CD4-positive, alpha-beta T cell treated with Interleukin-6 at 100 ng/mL for 8 hours (primary cell): ENCODE measurements around the gene CALM1.

Source experiments
- DNase-seq: peaks from one replicate; pipeline ENCODE4 v3.0.0-alpha.2; 2020; ENCODE audit warnings: mixed read lengths, low spot score

The CALM1 gene

DNA sequence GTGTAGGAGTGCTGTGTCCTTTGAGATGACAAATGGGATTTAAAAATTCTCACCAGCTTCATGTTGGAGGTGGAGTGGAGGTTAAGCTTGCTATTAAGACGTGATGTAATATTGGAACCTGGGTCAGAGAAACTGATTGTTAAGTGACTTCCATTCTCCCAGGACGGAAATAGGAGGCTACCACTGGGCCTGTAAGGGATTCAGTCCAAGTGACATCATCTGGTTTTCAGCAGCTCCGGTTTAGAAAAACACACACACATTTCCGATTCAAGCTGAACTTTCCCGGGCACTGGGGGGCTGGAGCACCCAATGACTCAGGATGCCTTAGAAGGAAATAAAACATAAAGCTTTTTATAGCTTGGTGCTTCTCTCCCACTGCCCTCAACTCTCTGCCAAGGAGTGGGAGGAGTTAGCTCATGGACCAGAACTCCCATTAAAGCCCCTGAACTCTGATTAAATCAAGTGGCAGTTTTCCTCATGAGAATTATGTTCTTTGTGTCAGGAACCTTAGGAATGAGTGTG lies 12.4 kb downstream of the CALM1 start:
- DNase-seq = no peak

DNA sequence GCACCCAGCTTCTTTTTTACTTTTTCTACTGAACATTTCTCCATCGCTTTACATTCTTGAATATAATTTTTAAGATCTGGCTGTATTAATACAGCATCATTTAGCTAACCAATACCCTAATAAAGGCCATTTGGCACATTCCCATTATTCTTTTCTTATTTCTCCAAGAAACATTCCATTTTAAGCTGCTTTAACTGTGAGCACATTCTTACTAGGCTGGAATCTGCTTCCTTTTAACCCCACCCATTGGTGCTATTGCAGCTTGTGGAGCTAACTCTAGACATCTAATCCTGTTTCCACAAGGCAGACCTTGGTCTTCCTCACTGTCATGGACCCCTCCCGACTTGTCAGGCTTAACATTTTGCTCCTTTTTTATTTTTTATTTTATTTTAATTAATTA lies 15.2 kb downstream of the CALM1 start:
- DNase-seq = no peak

DNA sequence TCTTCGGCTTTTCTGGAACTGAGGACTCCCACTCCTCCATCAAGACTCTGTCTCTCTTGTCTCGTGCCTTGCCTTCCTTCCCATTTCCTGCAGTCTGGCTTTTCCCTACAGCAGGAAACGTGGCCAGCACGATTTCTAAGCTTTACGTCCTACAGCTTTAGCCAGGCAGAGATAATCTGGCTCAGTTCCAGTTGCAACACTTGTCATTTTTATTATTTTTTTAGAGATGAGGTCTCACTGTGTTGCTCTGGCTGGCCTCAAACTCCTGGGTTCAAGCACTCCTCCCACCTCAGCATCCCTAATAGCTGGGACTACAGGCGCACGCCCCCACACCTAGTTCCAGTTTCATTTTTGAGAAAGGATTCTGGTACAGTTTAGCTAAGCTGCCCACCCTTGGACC lies 19.9 kb downstream of the CALM1 start:
- DNase-seq = no peak

DNA sequence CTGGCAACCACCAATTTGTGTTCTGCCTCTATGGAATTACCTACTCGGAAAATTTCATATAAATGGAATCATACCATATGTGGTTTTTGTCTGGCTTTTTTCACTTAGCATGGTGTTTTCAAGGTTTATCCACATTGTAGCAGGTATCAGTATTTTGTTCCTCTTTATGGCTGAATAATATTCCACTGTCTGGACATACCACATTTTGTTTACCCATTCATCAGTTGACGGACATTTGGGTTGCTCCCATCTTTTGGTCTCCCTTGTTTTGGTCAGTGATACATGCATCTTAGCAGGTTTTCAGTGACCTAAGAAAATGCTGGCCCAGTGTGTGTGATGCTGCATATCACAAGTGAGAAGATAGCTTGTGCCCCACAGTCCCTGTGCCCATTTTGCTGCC lies 21.2 kb downstream of the CALM1 start:
- no peak for DNase-seq

DNA sequence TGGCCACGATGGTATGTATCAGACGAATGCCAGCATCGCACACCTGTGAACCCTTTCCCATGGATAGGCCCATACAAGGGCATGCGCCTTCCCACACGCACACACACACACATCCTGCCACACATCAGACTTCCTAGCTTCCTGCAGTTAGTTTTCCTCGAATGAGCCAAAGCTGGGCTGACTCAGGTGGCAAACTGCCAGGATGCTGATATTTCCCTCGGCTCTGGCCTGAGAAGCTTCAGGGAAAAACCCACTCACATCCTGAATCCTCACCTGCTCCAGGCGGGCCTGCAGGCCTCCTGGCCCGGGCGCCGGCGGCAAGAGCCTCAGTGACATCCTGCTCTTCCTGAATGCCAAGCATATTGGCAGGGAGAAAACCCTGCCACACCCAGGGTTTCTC lies 22.4 kb downstream of the CALM1 start:
- no peak for DNase-seq

DNA sequence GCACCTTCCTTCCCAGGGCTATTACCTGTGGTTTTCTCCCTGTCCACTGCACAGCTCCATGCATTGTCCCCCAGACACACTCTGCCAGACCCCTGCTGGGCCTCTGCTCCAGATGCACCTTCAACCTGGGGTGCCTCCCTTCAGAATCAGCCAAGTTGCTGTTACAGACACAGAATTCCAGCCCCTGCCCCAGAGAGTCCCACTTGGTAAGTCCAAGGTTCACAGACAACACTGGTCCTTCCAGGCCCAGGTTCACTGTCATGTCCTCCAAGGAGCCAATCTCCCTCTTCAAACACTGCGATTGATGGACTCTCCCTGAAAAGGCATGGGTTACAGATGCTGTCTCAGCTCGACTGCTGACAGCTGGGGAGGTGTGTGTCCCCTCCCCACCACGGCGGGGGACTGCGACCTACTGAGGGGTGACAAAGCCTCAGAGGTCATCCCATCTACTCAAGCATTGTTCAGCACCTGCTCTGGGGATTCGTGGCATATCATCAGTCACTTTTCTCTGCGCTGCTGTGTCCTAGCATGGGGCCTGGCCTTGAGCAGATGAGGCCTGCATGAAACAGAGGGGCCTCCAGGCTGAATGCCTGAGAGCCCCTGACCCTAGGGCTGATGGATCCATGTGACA lies 24.3 kb downstream of the CALM1 start:
- no peak for DNase-seq

DNA sequence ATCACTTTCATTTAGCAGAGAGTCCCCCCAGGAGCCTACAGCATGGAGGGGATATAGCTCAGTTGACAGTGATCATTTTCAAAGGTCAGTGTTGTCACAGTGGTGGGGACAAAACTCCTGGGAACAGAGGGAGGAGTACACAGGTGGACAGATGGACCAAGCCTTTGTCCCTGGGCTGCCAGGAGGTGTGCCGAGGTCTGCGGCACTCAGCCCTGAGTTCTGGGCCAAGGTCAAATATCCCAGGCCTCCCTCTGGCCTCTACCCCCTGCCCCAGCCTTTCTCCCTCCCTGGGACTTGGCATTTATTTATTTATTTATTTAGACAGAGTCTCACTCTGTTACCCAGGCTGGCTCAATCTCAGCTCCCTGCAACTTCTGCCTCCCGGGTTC lies 24.8 kb downstream of the CALM1 start:
- DNase-seq = no peak

DNA sequence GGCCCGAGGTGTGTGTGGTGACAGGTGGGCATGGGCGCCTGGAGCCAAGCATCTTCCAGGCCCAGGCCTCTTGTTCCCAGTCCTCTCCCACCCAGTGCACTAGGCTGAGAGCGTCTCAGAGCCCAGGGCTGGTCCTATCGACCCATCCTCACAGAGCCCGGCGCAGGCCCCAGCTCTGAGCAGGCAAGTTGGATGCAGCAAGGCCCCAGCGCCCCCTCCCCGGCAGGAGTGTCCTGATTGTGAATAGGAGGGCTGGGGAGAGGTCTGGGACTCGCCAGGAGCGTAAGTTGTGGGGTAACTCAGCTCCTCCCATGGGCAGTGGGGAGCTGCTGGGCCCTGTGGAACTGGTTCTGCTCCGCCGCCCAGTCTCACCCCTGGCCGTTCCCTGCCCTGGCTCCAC lies 26.3 kb downstream of the CALM1 start:
- no peak for DNase-seq

DNA sequence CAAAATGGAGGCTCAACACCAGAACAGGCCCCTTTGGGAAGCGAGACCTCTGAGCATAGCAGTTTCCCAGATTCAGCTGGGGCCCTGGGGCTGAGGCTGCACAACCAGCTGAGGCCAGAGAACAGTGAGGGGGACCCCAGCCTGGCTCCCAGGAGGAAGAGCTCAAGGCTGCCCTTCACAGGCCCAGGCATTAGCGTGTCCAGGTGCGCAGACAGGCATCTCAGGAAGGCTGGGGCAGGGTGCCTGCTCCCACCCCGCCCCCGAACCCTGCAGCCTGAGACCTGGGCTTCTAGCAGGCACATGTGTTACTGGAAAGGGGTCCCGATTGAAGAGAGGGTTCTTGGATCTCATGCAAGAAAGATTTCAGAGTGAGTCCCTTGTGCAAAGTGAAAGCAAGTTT lies 27.2 kb downstream of the CALM1 start:
- DNase-seq = no peak

DNA sequence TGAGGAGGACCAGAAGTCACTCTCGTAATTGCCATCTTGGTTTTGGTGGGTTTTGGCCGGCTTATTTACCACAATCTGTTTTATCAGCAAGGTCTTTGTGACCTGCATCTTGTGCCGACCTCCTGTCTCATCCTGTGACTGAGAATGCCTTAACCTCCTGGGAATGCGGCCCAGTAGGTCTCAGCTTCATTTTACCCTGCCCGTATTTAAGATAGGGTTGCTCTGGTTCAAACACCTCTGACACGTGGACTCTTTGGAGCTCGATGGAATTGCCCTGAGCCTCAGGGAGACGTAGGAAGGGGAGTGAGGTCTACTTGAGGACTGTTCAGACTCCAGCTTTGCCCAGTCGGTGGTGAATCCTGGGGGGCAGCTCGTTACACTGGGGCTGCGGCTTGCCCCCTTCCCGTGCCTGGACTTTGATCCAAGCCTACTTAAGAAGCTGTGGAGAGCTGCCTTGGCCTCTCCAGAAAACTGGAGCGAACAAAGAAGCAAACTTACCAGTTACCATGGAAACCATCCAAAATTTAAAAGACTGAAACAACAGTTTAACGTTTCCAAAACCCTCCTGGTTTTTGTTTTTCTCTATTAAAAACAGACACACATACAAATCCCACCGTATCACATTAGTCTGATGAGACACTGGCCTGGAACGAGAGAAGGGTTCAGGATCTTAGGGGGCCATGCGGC lies 28.0 kb downstream of the CALM1 start:
- no peak for DNase-seq

DNA sequence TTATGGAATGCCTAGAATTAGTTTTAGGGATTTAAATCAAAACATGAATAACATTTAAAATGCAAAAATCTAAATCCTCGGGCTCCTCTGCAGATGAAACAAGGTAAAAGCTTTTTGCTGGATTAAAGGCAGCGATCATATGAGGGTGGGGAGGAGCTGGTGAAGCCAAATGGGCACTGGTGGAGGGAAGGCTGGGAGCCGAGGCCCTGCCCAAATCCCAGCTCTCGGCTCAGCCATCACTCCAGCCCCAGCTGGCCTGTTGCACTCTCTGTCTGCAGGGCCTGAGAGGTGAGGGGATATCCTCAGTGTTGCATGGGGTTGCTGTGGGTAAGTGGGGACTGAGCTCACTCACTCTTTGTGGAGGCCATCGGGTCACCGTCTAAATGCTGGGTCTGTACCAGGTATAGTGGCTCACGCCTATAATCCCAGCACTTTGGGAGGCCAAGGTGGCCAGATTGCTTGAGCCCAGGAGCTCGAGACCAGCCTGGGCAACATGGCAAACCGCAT lies 28.6 kb downstream of the CALM1 start:
- no peak for DNase-seq

DNA sequence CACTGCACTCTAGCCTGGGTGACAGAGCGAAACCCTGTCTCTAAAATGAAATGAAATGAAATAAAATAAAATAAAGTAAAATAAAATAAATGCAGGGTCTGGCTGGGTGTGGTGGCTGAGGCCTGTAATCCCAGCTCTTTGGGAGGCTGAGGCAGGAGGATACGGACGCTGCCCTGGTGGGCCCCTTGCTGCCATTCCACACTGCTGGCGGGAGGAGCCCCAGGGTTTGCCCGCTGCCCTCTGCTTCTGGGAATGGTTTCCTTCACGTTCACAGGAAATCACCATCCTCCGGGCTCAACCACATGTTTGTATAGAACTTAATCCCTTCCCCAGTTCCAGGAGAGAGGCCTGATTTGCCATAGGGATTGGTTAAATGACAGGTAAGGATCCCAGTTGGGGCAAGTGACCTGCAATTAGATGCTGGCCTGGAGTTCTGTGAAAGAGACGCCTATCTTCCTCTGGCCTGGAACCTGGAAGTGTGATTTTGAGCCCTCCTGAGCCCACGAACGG lies 29.3 kb downstream of the CALM1 start:
- no peak for DNase-seq

DNA sequence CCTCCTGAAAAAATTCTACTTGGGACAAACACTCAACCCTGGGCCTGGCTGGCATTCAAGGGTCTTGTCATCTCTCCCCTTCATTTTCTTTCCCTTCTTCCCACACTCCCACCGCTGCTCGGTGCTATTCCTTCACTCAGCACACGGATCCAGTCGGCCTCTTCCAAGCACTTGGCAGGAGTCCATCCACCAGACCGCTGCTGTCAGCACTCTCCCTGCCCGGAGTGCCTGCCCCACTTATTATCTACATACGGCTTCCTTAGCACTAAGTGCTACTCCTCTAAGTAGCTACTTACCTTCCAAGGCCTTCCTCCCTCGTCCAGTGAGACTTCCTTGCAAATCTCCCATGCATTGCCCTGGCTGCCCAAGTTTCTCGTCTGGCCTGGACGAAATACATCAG lies 29.8 kb downstream of the CALM1 start:
- DNase-seq = no peak

DNA sequence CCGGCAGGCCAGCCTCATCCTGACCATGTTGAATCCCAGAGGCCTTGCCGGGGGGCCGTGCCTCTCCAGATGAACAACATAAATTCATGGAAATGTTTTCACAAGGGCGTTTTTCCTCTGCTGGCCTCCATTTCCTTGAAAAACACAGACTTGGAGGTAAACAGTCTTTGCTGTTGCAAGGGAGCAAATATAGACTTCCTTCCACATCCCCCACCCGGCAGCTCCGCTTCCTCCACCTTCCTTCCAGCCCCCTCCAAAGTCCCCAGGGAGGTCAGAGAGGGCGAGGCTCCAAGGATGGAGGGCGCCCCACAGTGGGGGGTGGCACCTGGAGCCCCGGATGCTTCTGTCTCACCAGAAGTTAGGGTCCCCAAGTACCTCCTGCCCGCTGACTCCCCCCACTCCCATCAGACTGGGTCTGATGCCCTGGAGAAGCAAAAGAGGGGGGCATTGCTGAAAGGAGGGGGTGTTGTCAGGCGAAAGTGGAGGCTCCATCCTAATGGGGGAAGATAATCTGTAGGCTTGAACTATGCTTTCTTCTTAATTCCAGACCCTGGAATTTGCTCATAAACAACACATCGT lies 31.1 kb downstream of the CALM1 start:
- DNase-seq = no peak

DNA sequence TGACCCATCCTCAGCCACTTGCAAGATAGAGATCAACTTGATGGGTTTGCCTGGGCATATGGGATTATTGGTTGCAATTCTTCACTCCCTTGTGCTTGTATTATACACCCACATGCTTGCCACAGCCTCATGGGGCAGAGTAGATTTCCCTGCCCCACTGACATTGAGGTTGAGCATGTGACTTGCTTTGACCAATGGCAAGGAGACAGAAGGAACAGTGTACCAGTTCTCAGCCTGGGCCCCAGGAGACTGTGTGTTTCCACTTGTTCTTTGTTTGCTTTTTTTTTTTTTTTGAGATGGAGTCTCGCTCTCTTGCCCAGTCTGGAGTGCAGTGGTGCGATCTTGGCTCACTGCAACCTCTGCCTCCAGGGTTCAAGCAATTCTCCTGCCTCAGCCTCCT lies 31.8 kb downstream of the CALM1 start:
- no peak for DNase-seq

DNA sequence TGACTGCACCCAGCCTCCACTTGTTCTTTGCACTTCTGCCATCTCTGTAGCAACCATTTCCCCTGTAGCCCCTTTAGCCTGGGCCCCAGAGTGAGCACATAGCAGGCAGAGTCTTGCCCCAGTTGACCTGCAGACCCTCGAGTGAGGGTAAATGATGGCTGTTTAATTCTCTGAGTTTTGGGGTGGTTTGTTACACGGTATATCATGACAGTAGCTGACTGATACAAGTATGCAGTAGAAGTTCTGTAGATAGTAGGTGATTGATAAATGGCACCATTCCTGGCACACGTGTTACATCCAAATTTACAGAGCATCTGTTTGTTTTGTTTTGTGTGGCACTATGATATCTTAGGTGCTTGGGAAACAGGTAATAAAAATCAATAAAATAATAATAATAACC lies 32.4 kb downstream of the CALM1 start:
- DNase-seq = no peak

DNA sequence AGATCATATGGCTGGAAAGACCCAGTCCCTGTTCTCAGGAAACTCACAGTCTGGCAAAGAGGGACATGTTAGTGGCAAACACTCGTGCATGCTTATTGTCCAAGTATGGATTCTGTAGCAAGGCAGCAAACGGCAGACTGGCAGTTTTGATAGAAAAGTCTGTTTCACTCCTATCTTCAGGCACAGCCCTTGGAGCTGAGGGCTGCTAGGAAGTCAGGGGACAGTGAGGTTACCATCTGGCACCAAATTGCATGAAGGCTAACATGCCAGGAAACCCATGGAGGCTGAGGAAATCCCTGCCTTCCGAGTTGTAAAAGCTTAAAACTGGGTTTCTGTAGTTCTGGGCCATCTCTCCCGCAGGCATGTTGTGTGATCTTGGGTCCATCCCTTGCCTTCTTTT lies 32.9 kb downstream of the CALM1 start:
- no peak for DNase-seq

DNA sequence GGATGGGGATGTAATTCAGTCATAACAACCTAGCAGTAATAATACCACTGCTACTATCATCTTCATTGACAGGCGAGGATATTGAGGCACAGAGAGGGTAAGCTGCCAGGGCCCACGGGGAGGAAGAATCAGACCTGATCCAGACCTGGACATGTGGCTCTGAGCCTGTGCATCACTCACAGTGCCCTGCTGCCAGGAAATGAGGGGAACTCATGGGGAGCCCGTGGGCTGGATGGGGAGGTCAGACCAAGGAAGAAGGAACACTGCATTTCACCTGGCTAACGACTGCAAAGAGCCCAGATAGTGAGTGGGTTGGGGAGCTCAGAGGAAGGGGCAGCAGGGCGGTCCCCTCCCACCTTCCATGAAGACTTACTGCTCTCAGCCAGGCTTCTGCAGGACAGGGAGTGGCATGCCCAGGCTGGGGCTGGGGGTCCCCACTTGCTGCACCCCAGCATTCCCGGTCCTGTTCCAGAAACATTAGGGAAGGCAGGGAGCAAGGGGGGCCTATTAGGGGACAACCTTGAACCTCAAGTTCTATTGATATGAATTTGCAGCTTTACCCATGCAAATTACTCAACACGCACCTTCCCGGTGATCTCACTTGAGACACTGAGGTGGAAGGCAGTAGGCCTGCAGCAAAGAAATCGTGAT lies 37.7 kb downstream of the CALM1 start:
- no peak for DNase-seq

DNA sequence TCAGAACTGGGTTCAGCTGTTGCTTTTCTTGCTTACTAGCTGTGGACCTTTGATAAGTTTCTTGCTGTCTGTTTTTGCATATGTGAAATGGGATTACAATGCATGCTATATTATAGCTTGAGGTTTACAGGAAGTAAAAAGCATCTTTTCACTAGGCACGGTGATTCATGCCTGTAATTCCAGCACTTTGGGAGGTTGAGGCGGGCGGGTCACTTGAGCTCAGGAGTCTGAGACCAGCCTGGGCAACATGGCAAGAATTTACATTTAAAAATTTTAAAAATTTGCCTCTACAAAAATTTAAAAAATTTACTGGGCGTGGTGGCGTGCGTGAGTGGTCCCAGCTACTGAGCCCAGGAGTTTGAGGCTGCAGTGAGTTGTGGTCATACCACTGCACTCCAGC lies 42.0 kb downstream of the CALM1 start:
- DNase-seq = no peak

DNA sequence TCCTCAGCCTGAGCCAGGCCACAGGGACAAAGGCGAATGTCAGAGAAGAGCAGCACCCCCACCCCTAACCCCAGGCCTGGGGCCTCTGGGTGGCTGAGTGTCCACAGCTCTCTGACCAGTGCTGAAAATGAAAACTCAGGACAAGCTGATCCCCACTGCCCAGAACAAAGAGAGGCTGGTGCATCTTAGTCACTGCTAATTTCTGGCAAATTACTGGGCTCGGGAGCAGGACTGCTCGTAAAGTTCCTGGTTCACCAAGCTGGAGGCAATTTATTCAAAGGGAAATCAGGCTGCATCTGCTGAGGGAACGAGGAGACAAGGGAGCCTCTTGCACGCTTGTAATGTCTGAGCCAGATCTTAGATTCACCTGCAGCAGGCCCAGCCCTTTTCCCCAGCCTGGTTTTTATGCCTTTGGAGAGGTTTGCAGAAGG lies 43.2 kb downstream of the CALM1 start:
- no peak for DNase-seq

DNA sequence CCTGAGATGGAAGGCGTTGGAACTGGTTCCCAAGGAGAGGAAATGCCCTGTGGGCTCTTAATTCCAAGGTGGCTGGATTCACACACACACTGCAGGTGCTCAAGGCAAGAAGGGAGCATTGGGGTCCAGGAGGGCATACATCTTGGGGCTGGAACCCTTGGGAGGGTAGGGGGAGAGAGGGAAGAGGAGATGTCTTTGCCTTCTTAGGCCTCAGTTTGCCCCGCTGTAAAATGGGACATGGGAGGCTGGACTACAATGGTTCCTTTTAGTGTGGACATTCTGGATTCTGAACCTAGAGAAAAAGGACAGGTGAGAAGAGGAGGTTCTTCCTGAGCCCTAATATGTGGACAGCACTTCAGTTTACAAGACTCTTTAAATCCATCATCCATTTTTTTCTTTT lies 43.8 kb downstream of the CALM1 start:
- DNase-seq = no peak

DNA sequence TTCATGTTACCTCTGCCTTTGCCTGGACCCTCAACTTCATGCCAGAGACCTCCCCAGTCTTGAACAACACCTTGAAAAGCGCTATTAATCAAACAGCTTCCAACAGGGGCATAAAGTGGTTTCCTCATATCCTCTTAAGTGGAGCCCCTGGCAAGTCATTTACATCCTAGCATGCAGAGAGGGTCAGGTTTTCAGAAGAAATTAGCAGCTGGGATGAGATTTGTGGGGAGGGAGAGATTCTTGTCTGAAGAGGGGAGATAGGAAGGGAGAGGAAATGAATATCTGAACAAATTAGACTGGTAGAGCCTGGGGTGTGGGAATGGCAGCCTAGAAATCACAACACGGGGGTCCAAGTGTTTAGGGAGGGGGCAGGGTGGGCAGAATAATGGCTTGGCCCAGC lies 45.6 kb downstream of the CALM1 start:
- DNase-seq = no peak
